PC-3 (cell line): ENCODE measurements around the gene MAZ. TPM values are rescaled to one million over a fixed set of nuclear protein-coding genes. Genes with fewer than 3 reads are reported as not detected.
A peak's percentile ranks its signal among the peaks of the same experiment; 100 is the strongest.
"Not testable (repeated sequence)": the region's sequence is repeated elsewhere in the genome, so short reads cannot be mapped to it uniquely, and the experiment has no call there.

Experiments used
- ATAC-seq: fragments of 200-7000 bp; cut with Tn5 transposase; 2 replicates; pipeline ENCODE4 v1.9.1; 2020; ENCODE audit warnings: mild to moderate bottlenecking, moderate library complexity
- BruUV-seq: library from RNA; stranded (reverse); fragments of 400-500 nt; replicated peaks from 2 replicates; lab custom pipeline; 2021; lab: Mats Ljungman, UMichigan
- CTCF ChIA-PET: fragments of 300-600 bp; sonication (Branson Sonifier 250); formaldehyde crosslinking; loops from one replicate; lab custom pipeline; 2022; ENCODE audit warnings: antibody characterized with exemption; lab: Charles Lee
- POLR2A ChIA-PET: fragments of 300-600 bp; sonication (Branson Sonifier 250); formaldehyde crosslinking; loops from one replicate; lab custom pipeline; 2022; ENCODE audit warnings: antibody characterized with exemption; ENCODE audit not compliant: unreplicated experiment; lab: Charles Lee
- DNase-seq: peaks from one replicate; pipeline ENCODE4 v3.0.0-alpha.2; 2015
- H2AFZ ChIP-seq: fragments of 300-600 bp; sonication (generic); 2 replicates; pipeline ENCODE4 v1.6.0; 2016; ENCODE audit warnings: antibody characterized with exemption, low read length
- H3F3A ChIP-seq: fragments of 300-600 bp; sonication (generic); one replicate; pipeline ENCODE4 v1.6.0; 2017; ENCODE audit warnings: antibody characterized with exemption, low read length, control low read depth, mild to moderate bottlenecking; ENCODE audit not compliant: unreplicated experiment
- H3K27ac ChIP-seq: fragments of 300-600 bp; sonication (generic); 2 replicates; pipeline ENCODE4 v1.5.1; 2016; ENCODE audit warnings: mild to moderate bottlenecking, low read length
- H3K27me3 ChIP-seq: fragments of 300-600 bp; sonication (generic); 2 replicates; pipeline ENCODE4 v1.6.1; 2016; ENCODE audit warnings: low read length, mixed read lengths
- H3K36me3 ChIP-seq: fragments of 300-600 bp; sonication (generic); 2 replicates; pipeline ENCODE4 v1.6.1; 2016; ENCODE audit warnings: low read depth, mixed run types, low read length, mixed read lengths
- H3K4me1 ChIP-seq: fragments of 300-600 bp; sonication (generic); 2 replicates; pipeline ENCODE4 v1.5.1; 2016; ENCODE audit warnings: low read length; ENCODE audit not compliant: insufficient read depth
- H3K4me2 ChIP-seq: fragments of 300-600 bp; sonication (generic); 2 replicates; pipeline ENCODE4 v1.6.0; 2016; ENCODE audit warnings: low read length
- H3K4me3 ChIP-seq: fragments of 300-600 bp; sonication (generic); 2 replicates; pipeline ENCODE4 v1.5.1; 2016; ENCODE audit warnings: mild to moderate bottlenecking, low read length, mixed read lengths
- H3K79me2 ChIP-seq: fragments of 300-600 bp; sonication (generic); 2 replicates; pipeline ENCODE4 v1.6.1; 2017; ENCODE audit warnings: low read length, mixed read lengths
- H3K9ac ChIP-seq: fragments of 300-600 bp; sonication (generic); 2 replicates; pipeline ENCODE4 v1.6.0; 2016; ENCODE audit warnings: mild to moderate bottlenecking, low read length
- H3K9me2 ChIP-seq: fragments of 300-600 bp; sonication (generic); replicated peaks from 2 replicates; pipeline ENCODE4 v1.6.1; 2016; ENCODE audit warnings: mixed run types, low read length, mixed read lengths
- H3K9me3 ChIP-seq: fragments of 300-600 bp; sonication (generic); 2 replicates; pipeline ENCODE4 v1.6.1; 2016; ENCODE audit warnings: low read length, mixed read lengths
- H4K20me1 ChIP-seq: fragments of 300-600 bp; sonication (generic); 2 replicates; pipeline ENCODE4 v1.6.1; 2016; ENCODE audit warnings: low read length, mixed read lengths
- EZH2 ChIP-seq: fragments of 300-600 bp; sonication (generic); IDR thresholded peaks from one replicate; pipeline ENCODE4 v1.6.1; 2017; ENCODE audit warnings: antibody characterized with exemption, mild to moderate bottlenecking, low read length; ENCODE audit not compliant: unreplicated experiment
- EZH2phosphoT487 ChIP-seq: fragments of 300-600 bp; sonication (generic); IDR thresholded peaks from 2 replicates; pipeline ENCODE4 v1.6.1; 2018; ENCODE audit warnings: mild to moderate bottlenecking, antibody characterized with exemption, low read length, borderline replicate concordance
- intact Hi-C: fragments of 100-400 bp; cut with micrococcal nuclease; formaldehyde crosslinking; loops from 2 replicates; pipeline ENCODE4 v1.9.0; 2023
- total RNA-seq: library from RNA; depleted of rRNA; stranded (reverse); fragments of >200 nt; gene quantifications from 2 replicates; pipeline ENCODE4 v1.2.3, GENCODE V29; 2014
- TF ChIP-seq, protein P1 (sequence below): fragments of 300-600 bp; sonication (generic); conservative IDR thresholded peaks from 2 replicates; pipeline ENCODE4 v1.5.1; 2017; ENCODE audit warnings: antibody characterized with exemption, low read depth, mild to moderate bottlenecking, low read length

Gene MAZ
- total RNA-seq, 1 experiment from 2014 or later, result 279 TPM

DNA sequence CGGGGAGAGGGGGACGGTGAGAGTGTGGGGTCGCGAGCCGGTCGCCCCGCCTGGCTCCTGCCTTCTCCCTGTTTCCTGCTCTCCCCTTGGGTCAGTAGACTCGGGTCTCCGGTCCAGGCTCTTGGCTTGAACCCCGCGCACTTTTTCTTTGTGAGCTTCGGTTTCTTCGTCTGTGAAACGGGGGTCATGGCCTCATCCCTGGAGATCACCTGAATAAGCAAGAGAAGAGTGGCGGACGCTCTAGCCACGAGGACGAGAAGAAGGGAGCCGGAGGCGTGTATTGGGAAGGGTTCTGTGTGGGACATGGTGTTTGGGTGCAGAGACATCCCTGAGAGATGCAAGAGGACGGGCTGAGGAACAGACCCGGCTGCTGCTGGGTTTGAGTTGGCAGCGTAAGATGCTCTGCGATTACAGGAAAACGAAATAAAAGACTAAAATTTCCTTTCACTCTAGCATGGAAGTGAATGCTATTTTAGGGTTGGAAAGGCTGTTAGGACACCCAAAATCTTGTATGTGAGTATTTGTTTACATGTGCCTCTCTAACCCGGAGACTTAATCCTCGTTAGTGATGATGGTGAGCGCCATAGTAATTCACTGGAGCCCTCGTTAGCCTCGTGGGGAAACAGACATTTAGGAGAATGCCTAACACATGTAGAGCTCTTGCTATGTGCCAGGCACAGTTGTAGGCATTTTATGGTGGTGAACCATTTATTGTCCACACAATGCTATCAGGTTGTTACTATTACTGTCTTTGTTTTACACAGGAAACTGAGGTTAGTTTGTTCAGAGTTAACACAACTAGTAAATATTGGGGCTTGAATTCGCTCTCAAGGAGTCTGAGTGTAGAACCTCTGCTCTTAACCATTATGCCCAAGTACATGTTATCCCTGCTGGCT lies 15.1 kb upstream of the MAZ start:
- DNase-seq, result no peak
- H3K9me2 ChIP-seq, result no peaks in the 10 kb centered on the region

DNA sequence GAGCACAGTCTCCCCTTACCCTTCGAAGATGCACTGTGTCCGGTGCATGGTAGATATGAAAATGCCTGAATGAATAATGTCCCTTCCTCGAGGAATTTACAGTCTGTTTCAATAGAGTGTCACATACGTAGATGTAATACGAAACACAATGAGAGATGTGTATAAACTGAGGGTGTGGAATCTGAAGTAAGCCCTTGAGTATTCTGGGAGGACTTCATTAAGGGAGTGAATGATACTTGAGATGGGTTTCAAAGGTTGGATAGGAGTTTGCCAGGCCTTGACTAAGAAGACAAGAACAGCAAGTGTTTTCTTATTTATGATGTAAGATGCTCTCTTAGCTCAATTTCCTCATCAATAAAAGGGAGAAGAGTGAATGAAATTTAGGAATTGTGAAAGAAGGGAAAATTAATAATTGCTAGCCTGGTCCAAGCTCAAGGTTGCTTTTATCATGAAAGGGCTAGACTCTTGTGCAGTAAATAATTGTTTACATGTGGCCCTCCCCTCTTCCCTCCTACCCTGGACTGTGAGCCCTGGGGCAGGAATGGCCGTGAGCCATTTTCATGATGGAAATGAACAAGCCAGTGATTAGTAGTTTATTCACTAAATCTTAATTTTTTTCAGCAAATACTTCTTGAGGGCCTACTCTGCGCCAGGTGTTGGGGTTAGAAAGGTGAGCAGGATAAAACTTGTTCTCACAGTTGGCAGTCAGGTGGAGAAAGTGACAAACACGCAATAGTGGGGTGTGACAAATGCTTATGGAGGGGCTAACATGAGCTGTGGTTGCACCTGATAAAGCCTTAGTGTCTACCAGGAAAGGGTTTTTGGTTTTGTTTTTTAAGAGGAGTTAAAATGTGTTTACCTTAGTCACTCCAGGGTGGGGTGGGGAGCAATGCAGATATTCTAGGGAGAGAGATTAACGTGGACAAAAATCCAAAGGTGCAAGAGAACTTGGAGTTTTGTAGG lies 14.2 kb upstream of the MAZ start:
- Histone ChIP-seq H4K20me1 (no peaks in the 10 kb centered on the region; the same call in 1 of the 2 replicates), H3K36me3 (peaks cover 10% of the 10 kb centered on the region), H3K4me1 (peaks cover 13% of the 10 kb centered on the region), H3F3A (no peaks in the 10 kb centered on the region), H3K9me2 (no peaks in the 10 kb centered on the region), H3K27ac (no peak overlapping the region), H3K27me3 (no peaks in the 10 kb centered on the region), H3K9ac (peak overlapping the region; percentile 93), H3K79me2 (peaks cover 65% of the 10 kb centered on the region), H3K9me3 (no peaks in the 10 kb centered on the region), H3K4me3 (peak overlapping the region; percentile 90), H3K4me2 (peak overlapping the region; percentile 99), H2AFZ (peak overlapping the region; percentile 80; the same call in 1 of the 2 replicates)
- peak; percentile 10 for DNase-seq
- POLR2A ChIA-PET, result no interaction called here
- CTCF ChIA-PET, result interaction anchor here (0.6 kb wide), 1 partner anchor 92 kb away, joined by 4 read pairs; no protein-coding TSS in a partner anchor
- intact Hi-C loops, result no loop called here
- TF ChIP-seq, protein P1, sequence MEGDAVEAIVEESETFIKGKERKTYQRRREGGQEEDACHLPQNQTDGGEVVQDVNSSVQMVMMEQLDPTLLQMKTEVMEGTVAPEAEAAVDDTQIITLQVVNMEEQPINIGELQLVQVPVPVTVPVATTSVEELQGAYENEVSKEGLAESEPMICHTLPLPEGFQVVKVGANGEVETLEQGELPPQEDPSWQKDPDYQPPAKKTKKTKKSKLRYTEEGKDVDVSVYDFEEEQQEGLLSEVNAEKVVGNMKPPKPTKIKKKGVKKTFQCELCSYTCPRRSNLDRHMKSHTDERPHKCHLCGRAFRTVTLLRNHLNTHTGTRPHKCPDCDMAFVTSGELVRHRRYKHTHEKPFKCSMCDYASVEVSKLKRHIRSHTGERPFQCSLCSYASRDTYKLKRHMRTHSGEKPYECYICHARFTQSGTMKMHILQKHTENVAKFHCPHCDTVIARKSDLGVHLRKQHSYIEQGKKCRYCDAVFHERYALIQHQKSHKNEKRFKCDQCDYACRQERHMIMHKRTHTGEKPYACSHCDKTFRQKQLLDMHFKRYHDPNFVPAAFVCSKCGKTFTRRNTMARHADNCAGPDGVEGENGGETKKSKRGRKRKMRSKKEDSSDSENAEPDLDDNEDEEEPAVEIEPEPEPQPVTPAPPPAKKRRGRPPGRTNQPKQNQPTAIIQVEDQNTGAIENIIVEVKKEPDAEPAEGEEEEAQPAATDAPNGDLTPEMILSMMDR, result no peak
- TF ChIP-seq EZH2 (no peak), EZH2phosphoT487 (no peak)
- BruUV-seq, result no TSS peak
- no peak for ATAC-seq

More for the DNA sequence above, 15.1 kb upstream of the MAZ start:
- TF ChIP-seq EZH2phosphoT487 (no peak), EZH2 (no peak)
- TF ChIP-seq, protein P1, result no peak
- POLR2A ChIA-PET, result no interaction called here
- H3K27ac ChIP-seq, result peak overlapping the region; percentile 36; the same call in 1 of the 2 replicates
- H3K4me3 ChIP-seq, result peak overlapping the region; percentile 90
- H3K4me1 ChIP-seq, result peaks cover 13% of the 10 kb centered on the region
- intact Hi-C loops, result no loop called here
- H3K9me3 ChIP-seq, result no peaks in the 10 kb centered on the region
- no peaks in the 10 kb centered on the region for H3F3A ChIP-seq
- H3K79me2 ChIP-seq, result peaks cover 55% of the 10 kb centered on the region
- ATAC-seq, result peak; percentile 14
- no peaks in the 10 kb centered on the region for H3K27me3 ChIP-seq
- H3K4me2 ChIP-seq, result peak overlapping the region; percentile 99
- H3K9ac ChIP-seq, result peak overlapping the region; percentile 93
- TSS peak; percentile 55 for BruUV-seq
- peak overlapping the region; percentile 80 for H2AFZ ChIP-seq
- H4K20me1 ChIP-seq, result no peaks in the 10 kb centered on the region; the same call in 1 of the 2 replicates
- CTCF ChIA-PET, result interaction anchor here (0.6 to 1.6 kb wide), 2 partner anchors 25 to 91 kb away, joined by 4 to 5 read pairs; partner anchors contain the start of gene PAGR1
- peaks cover 5% of the 10 kb centered on the region; the same call in 1 of the 2 replicates for H3K36me3 ChIP-seq

GRCh38 chr16:29793153-29793552 lies 13.2 kb upstream of the MAZ start:
- H3K27ac ChIP-seq, H3K9me2 ChIP-seq, H3K27me3 ChIP-seq, intact Hi-C loops, H3K9me3 ChIP-seq, H2AFZ ChIP-seq, ATAC-seq, H3K4me3 ChIP-seq, BruUV-seq, H4K20me1 ChIP-seq, CTCF ChIA-PET, H3K4me2 ChIP-seq, DNase-seq, H3F3A ChIP-seq, H3K9ac ChIP-seq: not testable (repeated sequence)
- Histone ChIP-seq H3K4me1 (peaks cover 13% of the 10 kb centered on the region), H3K79me2 (peaks cover 67% of the 10 kb centered on the region), H3K36me3 (peaks cover 18% of the 10 kb centered on the region)
- POLR2A ChIA-PET, result interaction anchor here (0.5 kb wide), 1 partner anchor 12 kb away, joined by 4 read pairs; no protein-coding TSS in a partner anchor
